NCI-H345 treated with DMSO at 0.1 percent for 48 hours (cell line): ENCODE data around the gene FRYL.
"Not testable (repeated sequence)": the region's sequence is repeated elsewhere in the genome, so short reads cannot be mapped to it uniquely, and the experiment has no call there.

Experiments used
- DNase-seq: peaks from one replicate; lab custom pipeline; 2025; ENCODE audit not compliant: unreplicated experiment; lab: John Stamatoyannopoulos, UW

The FRYL gene

DNA sequence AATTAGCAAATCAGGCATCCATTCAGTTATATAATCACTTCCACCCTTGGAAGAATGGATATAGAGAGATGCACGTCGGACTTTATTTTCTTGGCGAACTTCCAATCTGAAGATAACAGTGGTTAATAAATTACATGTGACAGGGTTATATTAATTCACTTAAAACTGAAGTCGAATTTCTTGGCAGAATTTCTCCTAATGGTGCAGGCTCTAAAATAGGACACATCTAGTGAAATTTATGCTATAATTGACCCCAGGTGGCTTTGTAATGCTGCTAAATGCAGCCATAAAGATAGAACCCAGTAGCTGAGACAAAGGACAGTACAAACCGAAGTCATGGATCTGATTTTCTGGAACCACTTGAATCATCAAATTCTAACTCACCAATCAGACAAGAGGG, 317.7 kb downstream of the FRYL start:
- no peak for DNase-seq

DNA sequence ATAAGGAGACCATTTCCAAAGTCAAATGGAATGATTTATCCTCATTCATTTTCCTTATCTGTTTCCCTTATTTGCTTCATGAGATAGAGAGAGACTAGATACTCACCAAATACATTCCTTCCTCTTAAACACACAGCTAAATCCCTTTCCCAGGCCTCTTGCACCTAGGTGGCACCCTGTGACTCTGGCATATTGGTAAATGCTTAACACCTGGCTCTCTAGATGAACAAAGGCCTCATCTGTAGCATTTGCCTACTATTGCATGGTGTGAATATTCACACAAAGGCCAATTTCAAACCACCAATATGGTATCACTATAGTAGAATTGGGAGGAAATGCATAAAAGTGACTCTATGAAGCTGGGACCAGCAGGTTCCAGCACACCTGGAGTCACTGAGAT, 319.1 kb downstream of the FRYL start:
- DNase-seq = no peak

DNA sequence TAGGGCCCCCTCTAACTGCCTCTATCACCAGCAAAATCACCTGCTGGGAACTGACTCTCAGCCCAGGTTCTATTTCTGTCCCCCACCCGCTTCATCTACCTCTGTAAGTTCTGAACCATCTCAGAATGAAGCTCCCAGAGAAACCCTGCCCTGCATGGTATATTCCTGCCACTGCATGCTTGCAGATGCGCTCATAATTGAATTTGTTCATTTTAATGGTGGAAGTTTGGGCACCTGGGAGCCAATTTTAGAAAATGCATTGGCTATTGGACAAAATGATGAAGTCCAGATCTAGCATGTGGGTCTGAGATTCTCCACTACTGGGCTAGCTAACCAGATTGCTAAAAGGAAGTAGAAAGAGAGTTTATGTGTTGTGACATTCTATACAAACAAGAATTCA, 325.5 kb downstream of the FRYL start:
- no peak for DNase-seq

DNA sequence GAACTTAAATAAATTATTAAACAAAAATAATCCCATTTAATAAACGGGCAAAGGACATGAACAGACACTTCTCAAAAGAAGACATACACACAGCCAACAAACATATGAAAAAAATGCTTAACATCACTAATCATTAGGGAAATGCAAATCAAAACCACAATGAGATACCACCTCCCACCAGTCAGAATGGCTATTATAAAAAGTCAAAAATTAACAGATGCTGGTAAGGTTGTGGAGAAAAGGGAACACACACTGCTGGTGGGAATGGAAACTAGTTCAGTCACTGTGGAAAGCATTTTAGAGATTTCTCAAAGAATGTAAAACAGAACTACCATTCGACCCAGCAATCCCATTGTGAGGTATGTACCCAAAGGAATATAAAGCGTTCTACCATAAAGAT, 328.4 kb downstream of the FRYL start:
- not testable (repeated sequence) for DNase-seq

DNA sequence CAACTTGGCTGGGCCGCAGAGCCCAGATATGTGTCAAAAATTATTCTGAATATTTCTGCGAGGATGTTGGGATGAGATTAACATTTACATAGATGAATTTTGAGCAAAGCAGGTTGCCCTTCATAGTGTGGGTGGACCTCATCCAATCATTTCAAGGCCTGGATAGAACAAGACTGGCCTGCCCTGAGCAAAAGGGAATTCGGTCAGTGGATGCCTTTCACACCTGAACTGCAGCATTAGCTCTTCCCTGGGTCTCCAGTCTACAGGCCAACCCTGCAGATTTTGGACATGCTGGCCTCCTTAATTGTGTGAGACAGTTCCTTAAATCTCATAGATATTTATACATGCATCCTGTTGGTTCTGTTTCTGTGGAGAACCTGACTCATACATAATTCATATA, 329.3 kb downstream of the FRYL start:
- DNase-seq = no peak

DNA sequence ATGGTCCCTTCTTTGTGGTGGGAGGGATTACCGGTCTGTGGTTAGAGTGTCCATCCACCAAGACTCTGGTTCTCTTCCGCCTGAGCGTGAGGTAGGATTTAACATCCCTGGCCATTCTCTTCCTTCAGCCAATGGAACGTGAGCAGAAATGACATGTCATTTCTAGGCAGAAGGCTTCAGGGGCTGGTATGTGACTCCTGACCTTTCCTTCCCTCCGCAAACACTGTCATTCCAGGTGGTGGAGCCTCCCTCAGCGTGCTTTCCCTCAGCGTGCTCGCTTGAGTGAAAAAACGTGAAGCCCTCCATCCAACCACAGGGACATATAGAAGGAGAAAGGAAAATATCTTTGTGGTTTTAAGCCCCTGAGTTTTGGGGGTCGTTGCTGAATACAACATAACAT, 330.9 kb downstream of the FRYL start:
- DNase-seq = no peak
